Measurements from ENCODE around the gene SPAG16.

Gene SPAG16

GRCh38 chr2:213861638-213862037 is 577.4 kb downstream of the SPAG16 start:
- TF ChIP-seq POLR2AphosphoS5 (IDR thresholded peaks at IDR 0.05; ENCODE audit: low read depth) (no peak), CTCF (IDR thresholded peaks at IDR 0.05; ENCODE audit: insufficient read depth, low read length) (no peak), SPI1 (IDR thresholded peaks at IDR 0.05; ENCODE audit: borderline replicate concordance, low read depth) (no peak), REST (IDR thresholded peaks at IDR 0.05; ENCODE audit: insufficient replicate concordance, low read depth) (no peak)
- Histone ChIP-seq H3K27ac (replicated peaks) (no peak overlapping the region), H3K4me3 (replicated peaks; ENCODE audit: insufficient read depth, low read length) (no peak overlapping the region), H3K27me3 (ENCODE audit: insufficient read depth, poor library complexity, severe bottlenecking) (no peaks in the 10 kb centered on the region)
- DNase-seq (ENCODE audit: low read depth in 1 of 2, low spot score in 1 of 2) = no peak

- DNase-seq (ENCODE audit: low read depth in 1 of 2, low spot score in 1 of 2) = no peak
- Histone ChIP-seq H3K4me3 (replicated peaks; ENCODE audit: insufficient read depth, low read length) (no peak overlapping the region), H3K27me3 (ENCODE audit: insufficient read depth, poor library complexity, severe bottlenecking) (no peaks in the 10 kb centered on the region), H3K27ac (replicated peaks) (no peak overlapping the region)
- TF ChIP-seq GABPA (IDR thresholded peaks at IDR 0.05; ENCODE audit: low read depth) = no peak
- TF ChIP-seq SPI1 (IDR thresholded peaks at IDR 0.05; ENCODE audit: borderline replicate concordance, low read depth) = no peak
- no peak for TF ChIP-seq POLR2AphosphoS5 (IDR thresholded peaks at IDR 0.05; ENCODE audit: low read depth)
- TF ChIP-seq REST (IDR thresholded peaks at IDR 0.05; ENCODE audit: insufficient replicate concordance, low read depth) = no peak
- no peak for TF ChIP-seq CTCF (IDR thresholded peaks at IDR 0.05; ENCODE audit: insufficient read depth, low read length)
Observed at GRCh38 chr2:213862407-213863076, 578.3 kb downstream of the SPAG16 start.

- TF ChIP-seq REST (IDR thresholded peaks at IDR 0.05; ENCODE audit: insufficient replicate concordance, low read depth) = no peak
- TF ChIP-seq GABPA (IDR thresholded peaks at IDR 0.05; ENCODE audit: low read depth) = no peak
- no peak for TF ChIP-seq SPI1 (IDR thresholded peaks at IDR 0.05; ENCODE audit: borderline replicate concordance, low read depth)
- no peak for TF ChIP-seq POLR2AphosphoS5 (IDR thresholded peaks at IDR 0.05; ENCODE audit: low read depth)
- TF ChIP-seq CTCF (IDR thresholded peaks at IDR 0.05; ENCODE audit: insufficient read depth, low read length) = no peak
- H3K27ac ChIP-seq (replicated peaks) = no peak overlapping the region
- no peak overlapping the region for H3K4me3 ChIP-seq (replicated peaks; ENCODE audit: insufficient read depth, low read length)
- no peak for DNase-seq (ENCODE audit: low read depth in 1 of 2, low spot score in 1 of 2)
- H3K27me3 ChIP-seq (ENCODE audit: insufficient read depth, poor library complexity, severe bottlenecking) = no peaks in the 10 kb centered on the region
Observed at GRCh38 chr2:213863541-213863940, 579.3 kb downstream of the SPAG16 start.

Measured in HL-60 (cell line).